Liver (tissue), 3 donors: Measurements from ENCODE around the gene RTBDN.

Experiments used
- RAD21 ChIP-seq, 2 donors: IDR thresholded peaks; 2 replicates each; pipeline ENCODE4 v1.6.1; 2016; ENCODE audit warnings: antibody characterized with exemption in 2 of 2, mild to moderate bottlenecking in 2 of 2
- RXRA ChIP-seq, 2 donors: IDR thresholded peaks; 2 replicates each; pipeline ENCODE4 v1.6.1; 2017 to 2018; ENCODE audit warnings: antibody characterized with exemption in 2 of 2, mild to moderate bottlenecking in 1 of 2
- TAF1 ChIP-seq: conservative IDR thresholded peaks from 2 replicates; pipeline ENCODE4 v1.6.1; 2016; ENCODE audit warnings: antibody characterized with exemption, mild to moderate bottlenecking
- TF ChIP-seq, protein P1 (sequence below): fragments of 150-350 bp; IDR thresholded peaks from 2 replicates; pipeline ENCODE4 v1.5.1; 2017; ENCODE audit warnings: improper control_type of control experiment, low read depth, low read length; ENCODE audit not compliant: missing input control
- donor health status: healthy.
- donor health status: healthy.

DNA sequence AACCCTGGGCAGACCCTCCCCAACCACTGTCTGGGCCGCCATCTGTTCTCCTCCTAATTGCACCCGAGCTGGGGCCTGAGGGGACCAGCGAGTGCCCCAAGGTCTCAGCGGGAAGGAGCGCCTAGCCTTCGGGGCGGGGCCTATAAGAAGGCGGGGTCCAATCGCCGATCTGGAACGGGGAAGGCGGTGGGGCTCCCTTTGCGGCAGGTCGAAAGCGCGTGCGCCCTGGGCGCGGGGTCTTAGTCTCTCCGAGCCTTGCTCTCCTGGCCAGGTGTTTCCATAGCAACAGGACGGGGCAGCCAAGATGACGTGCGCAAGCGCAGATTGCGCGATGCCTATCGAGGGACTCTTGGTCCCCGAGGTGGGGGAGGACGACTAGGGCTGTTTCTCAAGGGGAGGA, 6.7 kb upstream of the RTBDN start:
- TF ChIP-seq RXRA (IDR thresholded peaks at IDR 0.05): no peak
- TF ChIP-seq, protein P1, sequence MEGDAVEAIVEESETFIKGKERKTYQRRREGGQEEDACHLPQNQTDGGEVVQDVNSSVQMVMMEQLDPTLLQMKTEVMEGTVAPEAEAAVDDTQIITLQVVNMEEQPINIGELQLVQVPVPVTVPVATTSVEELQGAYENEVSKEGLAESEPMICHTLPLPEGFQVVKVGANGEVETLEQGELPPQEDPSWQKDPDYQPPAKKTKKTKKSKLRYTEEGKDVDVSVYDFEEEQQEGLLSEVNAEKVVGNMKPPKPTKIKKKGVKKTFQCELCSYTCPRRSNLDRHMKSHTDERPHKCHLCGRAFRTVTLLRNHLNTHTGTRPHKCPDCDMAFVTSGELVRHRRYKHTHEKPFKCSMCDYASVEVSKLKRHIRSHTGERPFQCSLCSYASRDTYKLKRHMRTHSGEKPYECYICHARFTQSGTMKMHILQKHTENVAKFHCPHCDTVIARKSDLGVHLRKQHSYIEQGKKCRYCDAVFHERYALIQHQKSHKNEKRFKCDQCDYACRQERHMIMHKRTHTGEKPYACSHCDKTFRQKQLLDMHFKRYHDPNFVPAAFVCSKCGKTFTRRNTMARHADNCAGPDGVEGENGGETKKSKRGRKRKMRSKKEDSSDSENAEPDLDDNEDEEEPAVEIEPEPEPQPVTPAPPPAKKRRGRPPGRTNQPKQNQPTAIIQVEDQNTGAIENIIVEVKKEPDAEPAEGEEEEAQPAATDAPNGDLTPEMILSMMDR: no peak
- no peak for TF ChIP-seq TAF1
- TF ChIP-seq RAD21 (IDR thresholded peaks at IDR 0.05): no peak
